Stomach (tissue), 9 donors: ENCODE data around the gene HEXIM1. TPM values are rescaled to one million over a fixed set of nuclear protein-coding genes. Genes with fewer than 3 reads are reported as not detected.

ENCODE experiments used
- DNase-seq, 2 donors: peaks; one replicate each; pipeline versions ENCODE4 v3.0.0 to v3.0.0-alpha.2; 2013 to 2019
- H3K27ac ChIP-seq, 5 donors: fragments of 200-600 bp in 4 of 5; sonication (generic) in 4 of 5; one replicate each; pipeline ENCODE4 v1.5.1; 2013 to 2019; ENCODE audit warnings: mild to moderate bottlenecking in 1 of 5, moderate library complexity in 1 of 5
- H3K27me3 ChIP-seq, 3 donors: fragments of 200-600 bp; sonication (generic); one replicate each; pipeline ENCODE4 v1.5.1; 2017 to 2019; ENCODE audit warnings: mixed run types in 1 of 3
- H3K36me3 ChIP-seq, 4 donors: fragments of 200-600 bp; sonication (generic); 1 replicate in 3 of 4; 2 replicates in 1 of 4; pipeline ENCODE4 v1.5.1; 2016 to 2019
- H3K4me1 ChIP-seq, 4 donors: fragments of 200-600 bp; sonication (generic); one replicate each; pipeline ENCODE4 v1.5.1; 2016 to 2019
- H3K4me3 ChIP-seq, 4 donors: fragments of 200-600 bp; sonication (generic) in 3 of 4; one replicate each; pipeline ENCODE4 v1.5.1; 2016 to 2019; ENCODE audit warnings: mild to moderate bottlenecking in 1 of 4
- H3K9me3 ChIP-seq, 4 donors: fragments of 200-600 bp; sonication (generic); one replicate each; pipeline ENCODE4 v1.5.1; 2016 to 2019
- CTCF ChIP-seq, 7 experiments: fragments of 450-650 bp in 4 of 7; fragments of 200-600 bp in 3 of 7; sonication (generic) in 3 of 7; IDR thresholded peaks; one replicate each; pipeline ENCODE4 v1.5.1; 2016 to 2019; ENCODE audit warnings: antibody characterized with exemption in 7 of 7, control low read depth in 2 of 7, mild to moderate bottlenecking in 1 of 7
- EP300 ChIP-seq: sonication (generic); formaldehyde crosslinking; IDR thresholded peaks from one replicate; pipeline ENCODE4 v1.6.1; 2017; ENCODE audit warnings: antibody characterized with exemption
- POLR2A ChIP-seq, 4 donors: fragments of 450-650 bp; IDR thresholded peaks; one replicate each; pipeline ENCODE4 v1.6.1; 2016; ENCODE audit warnings: antibody characterized with exemption in 4 of 4, control low read depth in 2 of 4, mild to moderate bottlenecking in 1 of 4, moderate library complexity in 1 of 4
- POLR2AphosphoS5 ChIP-seq, 3 donors: sonication (generic); formaldehyde crosslinking; IDR thresholded peaks; one replicate each; pipeline ENCODE4 v1.6.1; 2016; ENCODE audit warnings: antibody characterized with exemption in 3 of 3
- WGBS, 5 donors: extraction: QIAGEN DNeasy Blood & Tissue Kit in 3 of 5; methylation state at CpG; one replicate each; pipeline versions ENCODE4 v1.1.5 to v1.1.7; 2013 to 2018; 5-methylcytosine and 5-hydroxymethylcytosine counted together
- intact Hi-C: fragments of 100-400 bp; cut with DNase I; formaldehyde crosslinking; loops from one replicate; pipeline ENCODE4 v1.15.1; 2023; ENCODE audit warnings: low total_unique reads
- polyA plus RNA-seq, 3 donors: library from polyadenylated mRNA; stranded (reverse); fragments of 200-250 nt; gene quantifications; one replicate each; pipeline ENCODE4 v1.2.3, GENCODE V29; 2013
- total RNA-seq, 5 donors: library from RNA; depleted of rRNA; stranded (reverse); fragments of >200 nt; gene quantifications; one replicate each; pipeline versions ENCODE4 v1.1.0 to v1.2.3, GENCODE V29; 2014 to 2016
- donor health status: healthy with polysubstance abuse.
- donor health status: Bipolar disorder and iron deficiency.
- donor health status: healthy.

The HEXIM1 gene
- total and polyA plus RNA-seq, 8 donors: 6.4 to 23.8 (median 15.7) TPM

GRCh38 chr17:45101883-45102811, 46.1 kb upstream of the HEXIM1 start:
- WGBS, 5 donors: 80 to 90% (median 89%) methylated on average over 12 of the region's 12 CpGs
- H3K27ac ChIP-seq: peak overlapping the region in 1 of 5 donors; percentile 44
- no peak overlapping the region for H3K4me3 ChIP-seq
- DNase-seq: no peak
- H3K4me1 ChIP-seq: peaks cover 10 to 30% (median 15%) of the 10 kb centered on the region in 4 donors
- H3K36me3 ChIP-seq: peaks cover 93 to 100% (median 96%) of the 10 kb centered on the region in 4 donors
- no peak for TF ChIP-seq CTCF (IDR thresholded peaks at IDR 0.05)
- TF ChIP-seq POLR2A (IDR thresholded peaks at IDR 0.05): no peak
- no peak for TF ChIP-seq POLR2AphosphoS5 (IDR thresholded peaks at IDR 0.05)
- TF ChIP-seq EP300: no peak
- intact Hi-C loops: loop anchor here (10.0 kb wide), 1 partner anchor 187 kb away; the partner anchor contains the start of gene GFAP
- no peaks in the 10 kb centered on the region for H3K27me3 ChIP-seq
- no peaks in the 10 kb centered on the region for H3K9me3 ChIP-seq

GRCh38 chr17:45102856-45103255, 45.4 kb upstream of the HEXIM1 start:
- H3K27ac ChIP-seq: peak overlapping the region in 1 of 5 donors; percentile 44
- no peak for TF ChIP-seq POLR2A (IDR thresholded peaks at IDR 0.05)
- TF ChIP-seq EP300: no peak
- TF ChIP-seq CTCF (IDR thresholded peaks at IDR 0.05): no peak
- TF ChIP-seq POLR2AphosphoS5 (IDR thresholded peaks at IDR 0.05): no peak

GRCh38 chr17:45103269-45103795, 44.9 kb upstream of the HEXIM1 start:
- H3K9me3 ChIP-seq: no peaks in the 10 kb centered on the region
- TF ChIP-seq CTCF (IDR thresholded peaks at IDR 0.05) (no peak), POLR2A (IDR thresholded peaks at IDR 0.05) (no peak), POLR2AphosphoS5 (IDR thresholded peaks at IDR 0.05) (no peak), EP300 (no peak)
- intact Hi-C loops: loop anchor here (10.0 kb wide), 1 partner anchor 189 kb away; the partner anchor contains the start of gene GFAP
- no peaks in the 10 kb centered on the region for H3K27me3 ChIP-seq
- H3K4me1 ChIP-seq: peaks cover 6 to 39% (median 9%) of the 10 kb centered on the region in 4 donors
- H3K36me3 ChIP-seq: peaks cover 93 to 100% (median 96%) of the 10 kb centered on the region in 4 donors
- H3K27ac ChIP-seq: no peak overlapping the region
- DNase-seq: no peak
- no peak overlapping the region for H3K4me3 ChIP-seq
- WGBS, 5 donors: 82 to 88% (median 83%) methylated on average over 9 of the region's 9 CpGs

More at GRCh38 chr17:45102856-45103255, 45.4 kb upstream of the HEXIM1 start:
- Histone ChIP-seq H3K4me3 (no peak overlapping the region), H3K36me3 (peaks cover 93 to 100% (median 96%) of the 10 kb centered on the region in 4 donors), H3K9me3 (no peaks in the 10 kb centered on the region), H3K4me1 (peaks cover 10 to 38% (median 14%) of the 10 kb centered on the region in 4 donors), H3K27me3 (no peaks in the 10 kb centered on the region)
- 85 to 93% (median 91%) methylated on average over 9 of the region's 9 CpGs for WGBS, 5 donors
- intact Hi-C loops: loop anchor here (10.0 kb wide), 1 partner anchor 188 kb away; the partner anchor contains the start of gene GFAP
- DNase-seq: no peak

- H3K9me3 ChIP-seq: no peaks in the 10 kb centered on the region
- intact Hi-C loops: loop anchor here (10.0 kb wide), 1 partner anchor 189 kb away; the partner anchor contains the start of gene GFAP
- H3K27ac ChIP-seq: no peak overlapping the region
- peaks cover 0 to 39% (median 6%) of the 10 kb centered on the region in 4 donors for H3K4me1 ChIP-seq
- no peaks in the 10 kb centered on the region for H3K27me3 ChIP-seq
- DNase-seq: no peak
- no peak overlapping the region for H3K4me3 ChIP-seq
- peaks cover 90 to 100% (median 95%) of the 10 kb centered on the region in 4 donors for H3K36me3 ChIP-seq
- WGBS, 5 donors: 86 to 95% (median 92%) methylated on average over 8 of the region's 8 CpGs
- TF ChIP-seq EP300 (no peak), CTCF (IDR thresholded peaks at IDR 0.05) (no peak), POLR2AphosphoS5 (IDR thresholded peaks at IDR 0.05) (no peak), POLR2A (IDR thresholded peaks at IDR 0.05) (no peak)
Measured at GRCh38 chr17:45104029-45104428, 44.2 kb upstream of the HEXIM1 start.
